Body of pancreas (tissue), 4 donors: ENCODE data around the gene BRICD5. TPM values are rescaled to one million over a fixed set of nuclear protein-coding genes. Genes with fewer than 3 reads are reported as not detected.

Experiments
- ATAC-seq: fragments of 150-250 bp; one replicate; pipeline ENCODE4 v1.9.1; 2016
- DNase-seq, 4 donors: peaks; one replicate each; pipeline ENCODE4 v3.0.0-alpha.2; 2019
- H3K27ac ChIP-seq, 4 donors: fragments of 200-600 bp; sonication (generic); 1 replicate in 3 of 4; 2 replicates in 1 of 4; pipeline versions ENCODE4 v1.5.1 to v1.6.1; 2016 to 2019; ENCODE audit warnings: mild to moderate bottlenecking in 1 of 4, mixed read lengths in 1 of 4, moderate library complexity in 1 of 4
- H3K27me3 ChIP-seq, 2 donors: fragments of 200-600 bp; sonication (generic); one replicate each; pipeline ENCODE4 v1.6.0; 2016; ENCODE audit warnings: mild to moderate bottlenecking in 1 of 2
- H3K36me3 ChIP-seq, 2 donors: fragments of 200-600 bp; sonication (generic); replicated peaks in 1 of 2; 2 replicates each; pipeline ENCODE4 v1.5.1; 2016; ENCODE audit warnings: low read depth in 2 of 2; ENCODE audit not compliant: insufficient read depth in 1 of 2
- H3K4me1 ChIP-seq: fragments of 200-600 bp; sonication (generic); one replicate; pipeline ENCODE4 v1.6.0; 2016
- H3K4me3 ChIP-seq, 2 donors: fragments of 200-600 bp; sonication (generic); 1 replicate in 1 of 2; 2 replicates in 1 of 2; pipeline ENCODE4 v1.5.1; 2016 to 2019
- H3K9me3 ChIP-seq, 3 donors: fragments of 200-600 bp; sonication (generic); 1 replicate in 2 of 3; 2 replicates in 1 of 3; pipeline ENCODE4 v1.5.1; 2016
- CTCF ChIP-seq, 7 experiments: fragments of 450-650 bp in 4 of 7; fragments of 200-600 bp in 3 of 7; sonication (generic) in 3 of 7; IDR thresholded peaks; one replicate each; pipeline ENCODE4 v1.5.1; 2016 to 2019; ENCODE audit warnings: antibody characterized with exemption in 7 of 7
- POLR2A ChIP-seq, 3 donors: fragments of 450-650 bp; IDR thresholded peaks; one replicate each; pipeline ENCODE4 v1.6.1; 2016; ENCODE audit warnings: antibody characterized with exemption in 3 of 3, mild to moderate bottlenecking in 2 of 3
- WGBS, 2 donors: methylation state at CpG; one replicate each; pipeline ENCODE4 v1.1.5; 2017; 5-methylcytosine and 5-hydroxymethylcytosine counted together
- intact Hi-C: fragments of 100-400 bp; cut with DNase I; formaldehyde crosslinking; loops from one replicate; pipeline ENCODE4 v1.15.1; 2023
- total RNA-seq, 2 donors: library from RNA; depleted of rRNA; stranded (reverse); fragments of >200 nt; gene quantifications; one replicate each; pipeline ENCODE4 v1.1.0, GENCODE V29; 2016

The BRICD5 gene
- total RNA-seq, 2 donors from 2014 or later: 1.8 to 3.3 TPM

GRCh38 chr16:2235234-2235651 is 24.6 kb upstream of the BRICD5 start:
- H3K4me3 ChIP-seq: no peak overlapping the region
- no peaks in the 10 kb centered on the region for H3K9me3 ChIP-seq
- intact Hi-C loops: no loop called here
- H3K4me1 ChIP-seq: peaks cover 23% of the 10 kb centered on the region
- ATAC-seq (no peak), DNase-seq (no peak)
- TF ChIP-seq POLR2A (IDR thresholded peaks at IDR 0.05): no peak
- TF ChIP-seq CTCF (IDR thresholded peaks at IDR 0.05): no peak
- peaks cover 8 to 24% of the 10 kb centered on the region in 2 donors for H3K36me3 ChIP-seq
- H3K27ac ChIP-seq: no peak overlapping the region
- peaks cover 0 to 5% of the 10 kb centered on the region in 2 donors for H3K27me3 ChIP-seq
- WGBS, 2 donors: 90% methylated on average over 20 of the region's 28 CpGs; no CpG with 5 or more reads in 1 of the 2 donors

GRCh38 chr16:2234813-2235170 is 24.1 kb upstream of the BRICD5 start:
- Histone ChIP-seq H3K4me3 (no peak overlapping the region), H3K36me3 (peaks cover 8 to 26% of the 10 kb centered on the region in 2 donors), H3K4me1 (peaks cover 23% of the 10 kb centered on the region), H3K27me3 (peaks cover 0 to 5% of the 10 kb centered on the region in 2 donors), H3K9me3 (no peaks in the 10 kb centered on the region), H3K27ac (no peak overlapping the region)
- TF ChIP-seq POLR2A (IDR thresholded peaks at IDR 0.05) (no peak), CTCF (IDR thresholded peaks at IDR 0.05) (no peak)
- whole genome bisulfite sequencing, 2 donors: 91% methylated on average over 18 of the region's 18 CpGs; no CpG with 5 or more reads in 1 of the 2 donors
- DNase-seq: no peak
- intact Hi-C loops: no loop called here
- no peak for ATAC-seq

GRCh38 chr16:2233872-2234812 is 23.5 kb upstream of the BRICD5 start:
- Histone ChIP-seq H3K36me3 (peaks cover 13 to 30% of the 10 kb centered on the region in 2 donors), H3K27ac (no peak overlapping the region), H3K4me3 (no peak overlapping the region), H3K4me1 (peaks cover 23% of the 10 kb centered on the region), H3K27me3 (peaks cover 0 to 5% of the 10 kb centered on the region in 2 donors), H3K9me3 (no peaks in the 10 kb centered on the region)
- intact Hi-C loops: no loop called here
- WGBS, 2 donors: 87 to 99% methylated on average over 14 to 30 of the region's 51 CpGs
- no peak for ATAC-seq
- TF ChIP-seq POLR2A (IDR thresholded peaks at IDR 0.05): no peak
- TF ChIP-seq CTCF (IDR thresholded peaks at IDR 0.05): no peak
- DNase-seq: no peak

GRCh38 chr16:2233046-2233775 is 22.5 kb upstream of the BRICD5 start:
- TF ChIP-seq POLR2A (IDR thresholded peaks at IDR 0.05) (no peak), CTCF (IDR thresholded peaks at IDR 0.05) (no peak)
- peaks cover 23% of the 10 kb centered on the region for H3K4me1 ChIP-seq
- DNase-seq: no peak
- H3K9me3 ChIP-seq: no peaks in the 10 kb centered on the region
- H3K4me3 ChIP-seq: no peak overlapping the region
- no peak for ATAC-seq
- H3K36me3 ChIP-seq: peaks cover 17 to 32% of the 10 kb centered on the region in 2 donors
- H3K27me3 ChIP-seq: peaks cover 0 to 5% of the 10 kb centered on the region in 2 donors
- H3K27ac ChIP-seq: no peak overlapping the region
- WGBS, 2 donors: 92% methylated on average over 23 of the region's 28 CpGs; no CpG with 5 or more reads in 1 of the 2 donors
- intact Hi-C loops: no loop called here
